Measurements from ENCODE around the gene CALML4. TPM values are rescaled to one million over a fixed set of nuclear protein-coding genes. Genes with fewer than 3 reads are reported as not detected.

The CALML4 gene, protein sequence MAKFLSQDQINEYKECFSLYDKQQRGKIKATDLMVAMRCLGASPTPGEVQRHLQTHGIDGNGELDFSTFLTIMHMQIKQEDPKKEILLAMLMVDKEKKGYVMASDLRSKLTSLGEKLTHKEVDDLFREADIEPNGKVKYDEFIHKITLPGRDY
- 5.4 and 7.4 TPM in 2 replicates for total RNA-seq (2014; rRNA removed; shearing (Covaris generic))

DNA sequence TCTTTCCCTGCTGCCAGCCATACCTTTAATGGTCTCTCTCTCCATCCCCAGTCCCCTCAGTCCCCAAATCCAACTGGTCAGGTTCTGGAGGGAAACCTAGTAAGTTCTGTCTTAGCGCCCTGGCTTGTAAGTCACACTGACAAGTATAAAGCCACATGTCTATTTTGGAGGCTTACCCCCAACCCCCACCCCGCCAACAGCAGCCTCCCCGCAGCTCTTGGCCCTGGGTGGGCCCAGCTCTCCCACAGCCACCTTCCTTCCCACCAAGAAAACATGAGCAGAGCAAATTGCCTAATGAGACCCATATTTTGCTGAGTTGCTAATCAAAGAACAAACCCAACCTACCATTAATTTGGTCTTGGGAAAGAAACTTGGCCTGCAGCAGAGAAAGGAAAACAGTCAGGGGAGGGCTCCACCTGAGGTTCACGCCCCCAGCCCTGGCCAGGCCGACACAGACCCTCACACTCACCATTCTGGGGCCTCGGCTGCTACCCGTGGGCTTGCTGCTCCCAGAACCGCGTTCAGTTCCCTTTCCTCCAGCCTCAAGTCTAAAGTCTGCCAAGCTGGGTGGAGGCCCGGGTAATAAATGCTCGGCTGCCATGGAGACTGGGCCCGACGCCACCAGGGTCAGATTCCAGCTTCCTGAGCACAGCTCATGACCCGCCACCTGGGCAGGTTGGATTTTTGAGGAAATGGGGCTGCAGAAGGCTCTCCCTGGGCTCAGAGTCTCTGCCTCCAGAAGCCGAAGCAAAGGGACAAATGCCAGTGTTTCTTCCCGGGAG, at the start of gene CALML4:
Gene CALML4, minus strand, starts transcription at position 557 of the 782 bp plus-strand sequence. Its CDS starts 85 bp downstream, at position 472.

DNA sequence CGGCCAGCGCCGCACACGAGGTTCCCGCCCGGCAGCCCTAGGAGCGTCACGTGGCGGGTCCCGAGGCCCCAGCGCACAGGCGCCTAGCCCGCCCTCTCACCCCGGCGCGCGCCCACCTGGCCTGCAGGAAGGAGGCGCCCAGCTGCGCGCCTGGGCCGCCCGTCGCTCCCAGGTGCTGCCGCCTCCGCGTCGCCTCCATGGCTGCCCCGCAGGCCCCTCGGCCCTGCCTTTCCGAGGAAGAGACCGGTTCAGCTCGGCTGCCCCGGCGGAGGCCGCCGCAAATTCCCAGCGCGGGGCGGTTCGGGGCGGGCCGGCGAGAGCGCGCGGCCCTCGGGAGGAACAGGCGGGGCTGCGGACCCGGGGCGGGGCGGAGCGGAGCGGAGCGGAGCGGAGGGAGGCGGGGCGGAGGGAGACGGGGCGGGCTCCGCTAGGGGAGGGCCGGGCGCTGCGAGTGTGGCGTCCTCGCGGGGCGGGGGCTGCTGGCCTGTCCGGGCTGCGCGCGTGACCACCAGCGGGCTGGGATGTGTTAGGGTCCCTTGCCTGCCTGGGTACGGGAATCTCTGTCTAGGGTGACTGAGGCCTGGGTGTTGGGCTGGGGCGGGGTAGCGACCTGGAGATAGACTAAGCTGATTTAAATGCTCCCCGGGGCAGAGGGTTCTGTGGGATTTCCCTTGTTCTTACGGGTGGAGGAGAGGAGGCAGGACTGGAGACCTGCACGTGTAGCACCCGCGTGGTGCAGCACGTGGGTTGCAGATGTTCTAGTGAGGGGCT, 24.4 kb upstream of the CALML4 start, which contains the start of gene CLN6:
Gene CLN6, minus strand, starts transcription at position 343 of the 771 bp plus-strand sequence. Its CDS starts 144 bp downstream, at position 199.

Other genes with a start within 250 kb of the CALML4 start
- gene PIAS1, start 151.0 kb downstream of the CALML4 start, total RNA-seq (2014; rRNA removed; shearing (Covaris generic)) = 7.9 and 19.5 TPM in 2 replicates
- 31.0 and 33.9 TPM in 2 replicates for gene CLN6, start 24.4 kb upstream of the CALML4 start, total RNA-seq (2014; rRNA removed; shearing (Covaris generic))
- 22.5 and 22.6 TPM in 2 replicates for gene FEM1B, start 72.4 kb upstream of the CALML4 start, total RNA-seq (2014; rRNA removed; shearing (Covaris generic))
- 1.2 and 2.6 TPM in 2 replicates for gene ITGA11, start 226.8 kb upstream of the CALML4 start, total RNA-seq (2014; rRNA removed; shearing (Covaris generic))